22Rv1 (cell line): ENCODE measurements around the gene SART3.
A peak's percentile ranks its signal among the peaks of the same experiment; 100 is the strongest.

Experiments
- H3K27ac ChIP-seq: fragments of 450-650 bp; 2 replicates; pipeline ENCODE4 v1.5.1; 2017
- ZFX ChIP-seq: fragments of 450-650 bp; IDR thresholded peaks from 2 replicates; pipeline ENCODE4 v1.6.1; 2017; ENCODE audit warnings: antibody characterized with exemption, borderline replicate concordance
- TF ChIP-seq, protein P1 (sequence below): fragments of 450-650 bp; IDR thresholded peaks from 2 replicates; pipeline ENCODE4 v1.5.1; 2017; ENCODE audit warnings: mild to moderate bottlenecking

SART3 gene

GRCh38 chr12:108477055-108477880 is 83.7 kb downstream of the SART3 start:
- TF ChIP-seq ZFX: no peak
- TF ChIP-seq, protein P1, sequence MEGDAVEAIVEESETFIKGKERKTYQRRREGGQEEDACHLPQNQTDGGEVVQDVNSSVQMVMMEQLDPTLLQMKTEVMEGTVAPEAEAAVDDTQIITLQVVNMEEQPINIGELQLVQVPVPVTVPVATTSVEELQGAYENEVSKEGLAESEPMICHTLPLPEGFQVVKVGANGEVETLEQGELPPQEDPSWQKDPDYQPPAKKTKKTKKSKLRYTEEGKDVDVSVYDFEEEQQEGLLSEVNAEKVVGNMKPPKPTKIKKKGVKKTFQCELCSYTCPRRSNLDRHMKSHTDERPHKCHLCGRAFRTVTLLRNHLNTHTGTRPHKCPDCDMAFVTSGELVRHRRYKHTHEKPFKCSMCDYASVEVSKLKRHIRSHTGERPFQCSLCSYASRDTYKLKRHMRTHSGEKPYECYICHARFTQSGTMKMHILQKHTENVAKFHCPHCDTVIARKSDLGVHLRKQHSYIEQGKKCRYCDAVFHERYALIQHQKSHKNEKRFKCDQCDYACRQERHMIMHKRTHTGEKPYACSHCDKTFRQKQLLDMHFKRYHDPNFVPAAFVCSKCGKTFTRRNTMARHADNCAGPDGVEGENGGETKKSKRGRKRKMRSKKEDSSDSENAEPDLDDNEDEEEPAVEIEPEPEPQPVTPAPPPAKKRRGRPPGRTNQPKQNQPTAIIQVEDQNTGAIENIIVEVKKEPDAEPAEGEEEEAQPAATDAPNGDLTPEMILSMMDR: no peak
- peak overlapping the region; percentile 54 for H3K27ac ChIP-seq

DNA sequence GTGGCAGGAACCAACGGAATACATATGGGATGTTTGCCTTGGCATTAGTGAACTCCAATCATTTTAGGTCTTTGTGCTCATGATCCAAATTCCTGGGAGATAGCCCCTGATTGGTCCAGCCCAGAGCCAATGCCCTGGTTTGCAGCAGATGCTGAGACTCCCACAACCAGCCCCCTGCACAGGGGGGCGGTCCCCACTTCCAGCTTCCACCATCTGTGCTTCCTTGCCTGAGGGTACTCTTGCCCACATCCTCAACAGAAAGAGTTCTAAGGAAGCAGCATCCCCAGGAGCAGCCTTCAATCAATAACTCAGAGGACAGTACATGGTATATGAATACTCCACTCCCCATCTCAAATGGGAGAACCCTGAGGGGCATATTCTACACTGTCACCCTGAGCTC is 85.6 kb downstream of the SART3 start:
- H3K27ac ChIP-seq: no peak overlapping the region
- TF ChIP-seq, protein P1: no peak
- no peak for TF ChIP-seq ZFX

- TF ChIP-seq ZFX: no peak
- TF ChIP-seq, protein P1: no peak
- no peak overlapping the region for H3K27ac ChIP-seq
Measured at GRCh38 chr12:108473400-108474055, 87.4 kb downstream of the SART3 start.
